Measurements from ENCODE around the gene WDR5. TPM values are rescaled to one million over a fixed set of nuclear protein-coding genes. Genes with fewer than 3 reads are reported as not detected.

The WDR5 gene
- total and polyA plus RNA-seq, 9 of the 15 experiments (the other 6 are each of a cell fraction or from before 2014, with no cell fraction given), result 3.0 to 56.8 (median 38.6) TPM

DNA sequence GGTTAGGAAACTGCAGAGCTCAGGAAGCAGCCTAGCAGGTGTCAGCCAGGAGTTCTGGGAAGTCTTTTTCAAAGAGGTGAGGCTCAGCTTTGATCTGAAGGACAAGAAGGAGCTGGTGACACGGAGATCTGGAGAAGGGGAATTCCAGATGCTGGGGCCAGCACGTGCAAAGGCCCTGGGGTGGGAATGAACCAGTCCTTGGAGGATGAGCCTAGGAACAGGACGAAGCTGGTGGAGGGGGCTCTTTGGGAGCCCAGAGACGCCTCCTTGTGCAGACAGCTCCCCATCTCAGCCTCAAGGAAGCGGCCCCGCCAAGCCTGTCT lies 43.7 kb downstream of the WDR5 start:
- no peak overlapping the region for H3K4me3 ChIP-seq
- FAIRE-seq (no peak), DNase-seq (ENCODE audit: extremely low read depth in 1 of 4, low spot score in 3 of 4) (no peak), ATAC-seq (no peak)
- no peaks in the 10 kb centered on the region; the same call in 1 of the 2 replicates for H4K20me1 ChIP-seq (replicated peaks; ENCODE audit: control insufficient read depth, insufficient read depth, low read length)
- no peak overlapping the region for H3K9ac ChIP-seq (ENCODE audit: insufficient read depth in 1 of 2, low read depth in 2 of 2, low read length in 2 of 2)
- no peak overlapping the region for H3K4me2 ChIP-seq (ENCODE audit: insufficient read depth, low read length)
- peaks cover 2 to 32% of the 10 kb centered on the region in 2 experiments; a peak in 3 of 5 replicates for H3K4me1 ChIP-seq (replicated peaks in 1 of 2; ENCODE audit: control insufficient read depth in 2 of 2, insufficient read depth in 2 of 2, low read length in 2 of 2)
- WGBS (ENCODE audit: insufficient coverage, low coverage, missing lambda C conversion rate), result 0% methylated on average over 6 of the region's 6 CpGs
- peaks cover 34 to 65% of the 10 kb centered on the region in 2 experiments; a peak in 4 of 5 replicates for H3K27me3 ChIP-seq (ENCODE audit: control insufficient read depth in 2 of 2, insufficient read depth in 2 of 2, low read length in 2 of 2)
- TF ChIP-seq TOE1 (IDR thresholded peaks at IDR 0.05; ENCODE audit: borderline replicate concordance), result no peak
- TF ChIP-seq TOE1 (CRISPR knock-in tag; IDR thresholded peaks at IDR 0.05; ENCODE audit: borderline replicate concordance, low read depth), result no peak
- peak; percentile 65 for TF ChIP-seq RBM25 (IDR thresholded peaks at IDR 0.05; ENCODE audit: low read depth, low read length, severe bottlenecking)
- in situ Hi-C loops (cut with MboI) (no loop called here), intact Hi-C loops (cut with micrococcal nuclease) (loop anchor here (10.0 kb wide), 1 partner anchor 145 kb away; the partner anchor contains the start of gene RXRA)
- H3K27ac ChIP-seq (ENCODE audit: extremely low read depth, low read depth, low read length), result no peak overlapping the region; the same call in 2 of the 3 replicates
- no peaks in the 10 kb centered on the region for H3K79me2 ChIP-seq (ENCODE audit: control insufficient read depth, insufficient read depth, low read length)
- POLR2A ChIA-PET, result interaction anchor here (0.6 to 1.3 kb wide), 4 partner anchors 30 to 973 kb away, joined by 3 read pairs; no protein-coding TSS in a partner anchor
- no peak overlapping the region for H2AFZ ChIP-seq (ENCODE audit: low read depth, low read length)
- H3K9me1 ChIP-seq (ENCODE audit: control insufficient read depth, insufficient read depth, low read length), result no peaks in the 10 kb centered on the region
- no peaks in the 10 kb centered on the region for H3K36me3 ChIP-seq (ENCODE audit: control insufficient read depth, insufficient read depth, low read length)
- CTCF ChIA-PET (ENCODE audit: low intra/inter-chr PET ratio), result no interaction called here
- H3K9me3 ChIP-seq (replicated peaks; ENCODE audit: control insufficient read depth, insufficient read depth, low read depth, low read length), result no peaks in the 10 kb centered on the region
- BruUV-seq (replicated peaks), result no TSS peak

DNA sequence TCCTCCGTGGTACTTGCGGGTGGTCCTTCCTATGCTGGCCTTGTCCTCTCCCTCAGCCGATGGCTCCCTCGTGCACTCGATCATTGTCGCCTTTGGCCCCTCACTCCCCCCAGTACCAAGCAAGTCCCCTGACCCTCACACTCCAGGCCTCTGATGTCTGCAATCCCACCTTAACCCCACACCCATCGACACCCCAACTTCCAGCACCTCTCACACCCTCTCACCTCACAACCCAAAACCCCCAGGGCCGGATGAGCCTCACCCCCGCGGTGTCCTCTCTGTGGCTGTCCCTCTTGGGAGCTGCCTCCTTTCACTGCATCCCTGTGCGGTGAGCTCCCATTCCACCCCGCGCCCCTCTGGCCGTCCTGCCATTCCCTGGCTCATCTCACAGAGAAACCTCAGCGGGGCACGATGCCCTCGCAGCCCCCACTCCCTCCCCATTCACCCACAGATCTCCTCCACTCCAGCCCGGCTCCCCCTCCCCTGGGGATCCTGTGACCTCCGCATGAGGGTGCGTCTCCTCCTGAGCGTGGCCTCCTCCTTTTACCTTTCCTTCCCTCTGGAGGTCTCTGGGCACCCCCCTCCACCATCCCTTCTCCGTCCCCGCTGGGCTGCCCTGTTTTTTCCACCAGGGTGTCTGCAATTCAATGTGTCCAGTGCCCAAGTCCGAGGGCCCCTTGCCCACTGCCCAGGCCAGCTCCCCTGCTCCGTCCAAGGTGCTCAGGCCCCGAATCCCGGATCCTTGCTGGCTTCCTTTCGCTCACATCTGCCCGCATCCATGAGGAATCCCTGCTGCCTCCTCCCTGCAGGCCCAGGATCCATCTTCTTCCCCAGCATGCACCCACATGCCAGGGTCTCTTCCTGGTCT lies 44.3 kb downstream of the WDR5 start:
- ChIA-PET POLR2A (interaction anchor here (0.6 to 1.3 kb wide), 4 partner anchors 15 to 222 kb away, joined by 3 to 4 read pairs (median 3); no protein-coding TSS in a partner anchor), CTCF (ENCODE audit: low intra/inter-chr PET ratio) (no interaction called here)
- no peak overlapping the region for H3K4me3 ChIP-seq
- intact Hi-C loops (cut with micrococcal nuclease) (loop anchor here (10.0 kb wide), 1 partner anchor 145 kb away; the partner anchor contains the start of gene RXRA), in situ Hi-C loops (cut with MboI) (no loop called here)
- no peak for ATAC-seq
- H3K9me1 ChIP-seq (ENCODE audit: control insufficient read depth, insufficient read depth, low read length), result no peaks in the 10 kb centered on the region
- 2% methylated on average over 15 of the region's 29 CpGs for WGBS (ENCODE audit: insufficient coverage, low coverage, missing lambda C conversion rate)
- no peaks in the 10 kb centered on the region for H3K79me2 ChIP-seq (ENCODE audit: control insufficient read depth, insufficient read depth, low read length)
- H3K4me1 ChIP-seq (replicated peaks in 1 of 2; ENCODE audit: control insufficient read depth in 2 of 2, insufficient read depth in 2 of 2, low read length in 2 of 2), result peaks cover 0 to 26% of the 10 kb centered on the region in 2 experiments; a peak in 3 of 5 replicates
- H3K36me3 ChIP-seq (ENCODE audit: control insufficient read depth, insufficient read depth, low read length), result no peaks in the 10 kb centered on the region
- no peak overlapping the region for H2AFZ ChIP-seq (ENCODE audit: low read depth, low read length)
- no peak overlapping the region for H3K9ac ChIP-seq (ENCODE audit: insufficient read depth in 1 of 2, low read depth in 2 of 2, low read length in 2 of 2)
- TF ChIP-seq, protein P1, sequence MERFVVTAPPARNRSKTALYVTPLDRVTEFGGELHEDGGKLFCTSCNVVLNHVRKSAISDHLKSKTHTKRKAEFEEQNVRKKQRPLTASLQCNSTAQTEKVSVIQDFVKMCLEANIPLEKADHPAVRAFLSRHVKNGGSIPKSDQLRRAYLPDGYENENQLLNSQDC (CRISPR knock-in tag; IDR thresholded peaks at IDR 0.05), result no peak
- TF ChIP-seq GABPB1 (CRISPR knock-in tag; IDR thresholded peaks at IDR 0.05) (no peak), ZZZ3 (IDR thresholded peaks at IDR 0.05) (no peak), NR3C1 (CRISPR knock-in tag; IDR thresholded peaks at IDR 0.05) (no peak), SUPT5H (IDR thresholded peaks at IDR 0.05) (no peak), NCOA2 (IDR thresholded peaks at IDR 0.05; ENCODE audit: partially characterized antibody in 2 of 2) (no peak), NFE2L1 (tag; IDR thresholded peaks at IDR 0.05; ENCODE audit: borderline replicate concordance, low read depth) (no peak)
- TF ChIP-seq, protein P2, sequence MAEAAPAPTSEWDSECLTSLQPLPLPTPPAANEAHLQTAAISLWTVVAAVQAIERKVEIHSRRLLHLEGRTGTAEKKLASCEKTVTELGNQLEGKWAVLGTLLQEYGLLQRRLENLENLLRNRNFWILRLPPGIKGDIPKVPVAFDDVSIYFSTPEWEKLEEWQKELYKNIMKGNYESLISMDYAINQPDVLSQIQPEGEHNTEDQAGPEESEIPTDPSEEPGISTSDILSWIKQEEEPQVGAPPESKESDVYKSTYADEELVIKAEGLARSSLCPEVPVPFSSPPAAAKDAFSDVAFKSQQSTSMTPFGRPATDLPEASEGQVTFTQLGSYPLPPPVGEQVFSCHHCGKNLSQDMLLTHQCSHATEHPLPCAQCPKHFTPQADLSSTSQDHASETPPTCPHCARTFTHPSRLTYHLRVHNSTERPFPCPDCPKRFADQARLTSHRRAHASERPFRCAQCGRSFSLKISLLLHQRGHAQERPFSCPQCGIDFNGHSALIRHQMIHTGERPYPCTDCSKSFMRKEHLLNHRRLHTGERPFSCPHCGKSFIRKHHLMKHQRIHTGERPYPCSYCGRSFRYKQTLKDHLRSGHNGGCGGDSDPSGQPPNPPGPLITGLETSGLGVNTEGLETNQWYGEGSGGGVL (CRISPR knock-in tag; IDR thresholded peaks at IDR 0.05), result no peak
- H3K9me3 ChIP-seq (replicated peaks; ENCODE audit: control insufficient read depth, insufficient read depth, low read depth, low read length), result no peaks in the 10 kb centered on the region
- BruUV-seq (replicated peaks), result no TSS peak
- H3K27ac ChIP-seq (ENCODE audit: extremely low read depth, low read depth, low read length), result no peak overlapping the region; the same call in 2 of the 3 replicates
- no peak overlapping the region for H3K4me2 ChIP-seq (ENCODE audit: insufficient read depth, low read length)
- no peaks in the 10 kb centered on the region; the same call in 1 of the 2 replicates for H4K20me1 ChIP-seq (replicated peaks; ENCODE audit: control insufficient read depth, insufficient read depth, low read length)
- no peak for FAIRE-seq
- DNase-seq (ENCODE audit: extremely low read depth in 1 of 4, low spot score in 3 of 4), result no peak
- H3K27me3 ChIP-seq (ENCODE audit: control insufficient read depth in 2 of 2, insufficient read depth in 2 of 2, low read length in 2 of 2), result peaks cover 34 to 63% of the 10 kb centered on the region in 2 experiments; a peak in 4 of 5 replicates

Data from K562 (cell line).